PFSK-1 (cell line): ENCODE measurements around the gene CCNG2.

Experiments
- FOXP2 ChIP-seq: optimal IDR thresholded peaks from 2 replicates; pipeline ENCODE3; 2011; ENCODE audit warnings: borderline replicate concordance, control low read depth, inconsistent platforms; ENCODE audit not compliant: insufficient read depth; ENCODE audit errors: extremely low read length, extremely low read depth
- POLR2AphosphoS5 ChIP-seq: IDR thresholded peaks from 2 replicates; pipeline ENCODE4 v1.6.1; 2012; ENCODE audit warnings: low read depth, mild to moderate bottlenecking, control low read depth, low read length, moderate library complexity
- SIN3A ChIP-seq: IDR thresholded peaks from 2 replicates; pipeline ENCODE4 v1.6.1; 2012; ENCODE audit warnings: mild to moderate bottlenecking, low read length, moderate library complexity, borderline replicate concordance; ENCODE audit not compliant: insufficient read depth
- TAF1 ChIP-seq: IDR thresholded peaks from 2 replicates; pipeline ENCODE4 v1.6.1; 2012; ENCODE audit warnings: low read length, control low read depth, borderline replicate concordance; ENCODE audit not compliant: insufficient read depth
- TF ChIP-seq, protein P1 (sequence below), 2 experiments: IDR thresholded peaks; 2 replicates each; pipeline versions ENCODE4 v1.6.1 to v1.8.0; 2011 to 2012; ENCODE audit warnings: low read depth in 2 of 2, low read length in 2 of 2, control low read depth in 1 of 2, inconsistent platforms in 1 of 2, mild to moderate bottlenecking in 1 of 2, moderate library complexity in 1 of 2; ENCODE audit not compliant: insufficient read depth in 1 of 2

DNA sequence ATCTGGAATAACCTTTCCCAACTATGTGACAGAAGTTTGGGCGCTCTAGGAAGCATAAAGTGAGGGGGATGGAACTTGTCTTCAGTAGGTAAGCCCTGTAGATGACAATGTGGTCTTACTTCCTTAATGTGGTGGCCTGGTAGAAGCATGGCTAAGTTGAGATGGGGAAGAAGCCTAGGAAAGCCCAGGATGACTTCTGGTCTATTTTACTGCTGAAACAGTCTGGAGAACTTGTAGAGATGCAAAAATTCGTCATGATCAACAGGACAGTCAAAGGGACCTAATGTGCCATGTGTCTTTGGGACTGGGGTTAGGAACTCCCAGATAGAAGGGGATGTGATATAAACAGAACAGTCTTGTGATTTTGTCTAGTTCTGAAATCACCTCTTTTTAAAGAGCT, 40.8 kb downstream of the CCNG2 start:
- TF ChIP-seq SIN3A: no peak
- TF ChIP-seq, protein P1, sequence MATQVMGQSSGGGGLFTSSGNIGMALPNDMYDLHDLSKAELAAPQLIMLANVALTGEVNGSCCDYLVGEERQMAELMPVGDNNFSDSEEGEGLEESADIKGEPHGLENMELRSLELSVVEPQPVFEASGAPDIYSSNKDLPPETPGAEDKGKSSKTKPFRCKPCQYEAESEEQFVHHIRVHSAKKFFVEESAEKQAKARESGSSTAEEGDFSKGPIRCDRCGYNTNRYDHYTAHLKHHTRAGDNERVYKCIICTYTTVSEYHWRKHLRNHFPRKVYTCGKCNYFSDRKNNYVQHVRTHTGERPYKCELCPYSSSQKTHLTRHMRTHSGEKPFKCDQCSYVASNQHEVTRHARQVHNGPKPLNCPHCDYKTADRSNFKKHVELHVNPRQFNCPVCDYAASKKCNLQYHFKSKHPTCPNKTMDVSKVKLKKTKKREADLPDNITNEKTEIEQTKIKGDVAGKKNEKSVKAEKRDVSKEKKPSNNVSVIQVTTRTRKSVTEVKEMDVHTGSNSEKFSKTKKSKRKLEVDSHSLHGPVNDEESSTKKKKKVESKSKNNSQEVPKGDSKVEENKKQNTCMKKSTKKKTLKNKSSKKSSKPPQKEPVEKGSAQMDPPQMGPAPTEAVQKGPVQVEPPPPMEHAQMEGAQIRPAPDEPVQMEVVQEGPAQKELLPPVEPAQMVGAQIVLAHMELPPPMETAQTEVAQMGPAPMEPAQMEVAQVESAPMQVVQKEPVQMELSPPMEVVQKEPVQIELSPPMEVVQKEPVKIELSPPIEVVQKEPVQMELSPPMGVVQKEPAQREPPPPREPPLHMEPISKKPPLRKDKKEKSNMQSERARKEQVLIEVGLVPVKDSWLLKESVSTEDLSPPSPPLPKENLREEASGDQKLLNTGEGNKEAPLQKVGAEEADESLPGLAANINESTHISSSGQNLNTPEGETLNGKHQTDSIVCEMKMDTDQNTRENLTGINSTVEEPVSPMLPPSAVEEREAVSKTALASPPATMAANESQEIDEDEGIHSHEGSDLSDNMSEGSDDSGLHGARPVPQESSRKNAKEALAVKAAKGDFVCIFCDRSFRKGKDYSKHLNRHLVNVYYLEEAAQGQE (IDR thresholded peaks at IDR 0.05; ENCODE audit: insufficient read depth in 1 of 2, low read depth in 2 of 2, low read length in 2 of 2): no peak
- TF ChIP-seq TAF1: no peak
- TF ChIP-seq POLR2AphosphoS5: no peak
- TF ChIP-seq FOXP2: no peak
